HepG2 (cell line): Measurements from ENCODE around the gene THRA. TPM values are rescaled to one million over a fixed set of nuclear protein-coding genes. Genes with fewer than 3 reads are reported as not detected.

Source experiments
- ATAC-seq: fragments of 200-7000 bp; cut with Tn5 transposase; 3 replicates; pipeline ENCODE4 v1.9.1; 2020; ENCODE audit warnings: mild to moderate bottlenecking, moderate library complexity
- BruUV-seq: library from RNA; stranded (reverse); fragments of 400-500 nt; replicated peaks from 2 replicates; lab custom pipeline; 2021; lab: Mats Ljungman, UMichigan
- CTCF ChIA-PET: fragments of 300-600 bp; formaldehyde crosslinking; extraction: SDS; loops from one replicate; lab custom pipeline; 2021; ENCODE audit warnings: low total read pairs, inconsistent platforms, low intra/inter-chr PET ratio; lab: Yijun Ruan, JAX
- POLR2A ChIA-PET: fragments of 350-600 bp; sonication (Branson Sonifier 250); formaldehyde crosslinking; loops from one replicate; lab custom pipeline; 2020; ENCODE audit warnings: antibody characterized with exemption, inconsistent platforms; lab: Yijun Ruan, JAX
- DNase-seq: peaks from one replicate; pipeline ENCODE4 v3.0.0-alpha.2; 2015; ENCODE audit warnings: low spot score
- FAIRE-seq: peaks from 3 replicates; lab custom pipeline; 2011; peaks lifted over from hg19 to GRCh38; lab: Jason Lieb, UNC
- H2AFZ ChIP-seq: one replicate; pipeline ENCODE4 v1.6.1; 2011; ENCODE audit warnings: low read length, inconsistent platforms
- H3K27ac ChIP-seq: fragments of 300-600 bp; 3 replicates; pipeline ENCODE4 v1.8.0; 2011; ENCODE audit warnings: mixed run types, mild to moderate bottlenecking, mixed read lengths, low read length, inconsistent platforms; ENCODE audit not compliant: insufficient read depth; ENCODE audit errors: extremely low read length
- H3K27me3 ChIP-seq, 2 experiments: fragments of 200-600 bp in 1 of 2; 2 replicates in 1 of 2; 3 replicates in 1 of 2; pipeline versions ENCODE4 v1.6.0 to v1.8.0; 2011; ENCODE audit warnings: low read length in 2 of 2, mild to moderate bottlenecking in 2 of 2, moderate library complexity in 2 of 2, inconsistent platforms in 1 of 2; ENCODE audit not compliant: insufficient read depth in 2 of 2, control insufficient read depth in 1 of 2
- H3K36me3 ChIP-seq, 2 experiments: fragments of 200-600 bp in 1 of 2; replicated peaks in 1 of 2; 2 replicates in 1 of 2; 3 replicates in 1 of 2; pipeline versions ENCODE4 v1.5.1 to v1.8.0; 2011; ENCODE audit warnings: low read length in 2 of 2, inconsistent platforms in 1 of 2; ENCODE audit not compliant: insufficient read depth in 2 of 2, control insufficient read depth in 1 of 2
- H3K4me1 ChIP-seq: 2 replicates; pipeline ENCODE4 v1.5.1; 2012; ENCODE audit warnings: low read length, inconsistent platforms; ENCODE audit not compliant: insufficient read depth
- H3K4me2 ChIP-seq: 2 replicates; pipeline ENCODE4 v1.6.0; 2011; ENCODE audit warnings: low read depth, low read length, inconsistent platforms
- H3K4me3 ChIP-seq, 3 experiments: fragments of 200-600 bp in 1 of 3; sonication (generic), shearing (Covaris generic) in 1 of 3; replicated peaks in 1 of 3; 2 replicates each; pipeline ENCODE4 v1.5.1; 2011 to 2016; ENCODE audit warnings: low read length in 3 of 3, inconsistent platforms in 2 of 3, low read depth in 2 of 3, mild to moderate bottlenecking in 2 of 3, control low read depth in 1 of 3, mixed read lengths in 1 of 3; ENCODE audit not compliant: insufficient read depth in 1 of 3
- H3K79me2 ChIP-seq: one replicate; pipeline ENCODE4 v1.6.1; 2011; ENCODE audit warnings: low read length, inconsistent platforms; ENCODE audit not compliant: insufficient read depth
- H3K9ac ChIP-seq: 2 replicates; pipeline ENCODE4 v1.6.0; 2011; ENCODE audit warnings: mild to moderate bottlenecking, low read depth, low read length, inconsistent platforms; ENCODE audit not compliant: insufficient read depth
- H3K9me3 ChIP-seq: 2 replicates; pipeline ENCODE4 v1.5.1; 2012; ENCODE audit warnings: mild to moderate bottlenecking, low read length
- H4K20me1 ChIP-seq: 2 replicates; pipeline ENCODE4 v1.6.0; 2011; ENCODE audit warnings: inconsistent platforms, mild to moderate bottlenecking, low read length, moderate library complexity; ENCODE audit not compliant: insufficient read depth
- HIC2 ChIP-seq: sonication (generic); formaldehyde crosslinking; IDR thresholded peaks from 2 replicates; pipeline ENCODE4 v1.9.0; 2022; ENCODE audit warnings: low read depth, missing genetic modification reagents
- HNRNPLL ChIP-seq: fragments of 200-400 bp; formaldehyde crosslinking; IDR thresholded peaks from 2 replicates; pipeline ENCODE4 v1.6.1; 2017; ENCODE audit warnings: mild to moderate bottlenecking, low read depth, low read length; ENCODE audit not compliant: poor library complexity, severe bottlenecking
- ISX ChIP-seq: sonication (generic); formaldehyde crosslinking; conservative IDR thresholded peaks from 2 replicates; pipeline ENCODE4 v1.5.0; 2020; ENCODE audit warnings: missing genetic modification reagents
- KDM3A ChIP-seq: IDR thresholded peaks from 2 replicates; pipeline ENCODE4 v1.6.1; 2018; ENCODE audit warnings: low read depth, missing compliant biosample characterization
- MEF2D ChIP-seq: sonication (generic); formaldehyde crosslinking; IDR thresholded peaks from 2 replicates; pipeline ENCODE4 v1.5.1; 2020; ENCODE audit warnings: mild to moderate bottlenecking, missing genetic modification reagents
- MIER3 ChIP-seq: IDR thresholded peaks from 2 replicates; pipeline ENCODE4 v1.6.1; 2016; ENCODE audit warnings: missing compliant biosample characterization, borderline replicate concordance
- SALL1 ChIP-seq: sonication (generic); formaldehyde crosslinking; IDR thresholded peaks from 2 replicates; pipeline ENCODE4 v1.8.0; 2022; ENCODE audit warnings: mild to moderate bottlenecking, missing genetic modification reagents
- ZFP62 ChIP-seq: sonication (generic); formaldehyde crosslinking; IDR thresholded peaks from 2 replicates; pipeline ENCODE4 v1.4.0; 2020; ENCODE audit warnings: missing genetic modification reagents
- ZNF224 ChIP-seq: sonication (generic); formaldehyde crosslinking; IDR thresholded peaks from 2 replicates; pipeline ENCODE4 v1.5.0; 2020; ENCODE audit warnings: mild to moderate bottlenecking, missing genetic modification reagents
- ZNF350 ChIP-seq: sonication (generic); formaldehyde crosslinking; IDR thresholded peaks from 2 replicates; pipeline ENCODE4 v1.4.0; 2020; ENCODE audit warnings: mild to moderate bottlenecking, low read depth, missing genetic modification reagents, borderline replicate concordance
- ZNF644 ChIP-seq: IDR thresholded peaks from 2 replicates; pipeline ENCODE4 v1.6.1; 2016; ENCODE audit warnings: low read depth
- ZNF747 ChIP-seq: sonication (generic); formaldehyde crosslinking; IDR thresholded peaks from 2 replicates; pipeline ENCODE4 v1.8.1; 2023; ENCODE audit warnings: missing genetic modification reagents, mild to moderate bottlenecking, borderline replicate concordance
- WGBS: methylation state at CpG from one replicate; pipeline ENCODE4 v1.1.6; 2017; ENCODE audit warnings: low lambda C conversion rate; 5-methylcytosine and 5-hydroxymethylcytosine counted together
- in situ Hi-C: cut with HindIII; loops from 2 replicates; pipeline ENCODE4 v1.10.0; 2017; ENCODE audit warnings: low pct_unique_long_range_greater_than_20kb; ENCODE audit not compliant: extremely low pct_ligation_motif_present
- intact Hi-C: fragments of 100-400 bp; cut with micrococcal nuclease; formaldehyde crosslinking; loops from one replicate; pipeline ENCODE4 v1.10.0; 2022; ENCODE audit not compliant: unreplicated experiment
- polyA plus RNA-seq, 8 experiments: library from polyadenylated mRNA; depleted of rRNA in 3 of 8; stranded (reverse) in 7 of 8; unstranded in 1 of 8; fragments of >200 nt; fragmentation: Illumina TruSeq in 4 of 8; extraction: Trizol in 4 of 8; gene quantifications; 2 replicates each; pipeline versions ENCODE4 v1.2.1 to v1.2.3, GENCODE V29; 2011 to 2016; ENCODE audit warnings: low read depth in 4 of 8, missing spikeins in 1 of 8, mixed read lengths in 1 of 8; ENCODE audit not compliant: insufficient read depth in 1 of 8
- total RNA-seq, 5 experiments: library from RNA; depleted of rRNA; stranded (reverse); fragments of >200 nt; fragmentation: Illumina TruSeq; extraction: Trizol; gene quantifications; 2 replicates each; pipeline ENCODE4 v1.2.3, GENCODE V29; 2016; ENCODE audit warnings: low read depth in 1 of 5

THRA gene
- total and polyA plus RNA-seq, 2 of the 13 experiments (the other 11 are each of a cell fraction or from before 2014, with no cell fraction given), result 8.0 to 9.9 TPM

- no peak for TF ChIP-seq ZNF747
- TF ChIP-seq ZNF350 (CRISPR knock-in tag), result no peak
- no peak for TF ChIP-seq ZNF224 (CRISPR knock-in tag)
- TF ChIP-seq MEF2D (CRISPR knock-in tag), result no peak
- no peak for TF ChIP-seq HIC2
- no peak for TF ChIP-seq MIER3
- no peak for TF ChIP-seq ZNF644 (CRISPR knock-in tag)
Measured at GRCh38 chr17:40021451-40021971, 41.3 kb upstream of the THRA start (continued).

- in situ Hi-C loops, result no loop called here
- H3K36me3 ChIP-seq, result peaks cover 41 to 62% of the 10 kb centered on the region in 2 experiments
- WGBS, result 98% methylated on average over 6 of the region's 9 CpGs
- no TSS peak for BruUV-seq
- H4K20me1 ChIP-seq, result no peaks in the 10 kb centered on the region
- TF ChIP-seq KDM3A (CRISPR knock-in tag) (no peak), ZFP62 (CRISPR knock-in tag) (no peak), ISX (no peak), HNRNPLL (no peak), SALL1 (CRISPR knock-in tag) (no peak)
- H3K27ac ChIP-seq, result no peak overlapping the region
- ChIA-PET POLR2A (no interaction called here), CTCF (no interaction called here)
- no peak overlapping the region for H3K4me3 ChIP-seq
- no peaks in the 10 kb centered on the region for H3K27me3 ChIP-seq
- H3K4me1 ChIP-seq, result peaks cover 6% of the 10 kb centered on the region; the same call in 1 of the 2 replicates
- no peak overlapping the region for H2AFZ ChIP-seq
- ATAC-seq, result no peak
- no peaks in the 10 kb centered on the region for H3K9me3 ChIP-seq
- H3K79me2 ChIP-seq, result no peaks in the 10 kb centered on the region
- intact Hi-C loops, result no loop called here
- no peak overlapping the region for H3K9ac ChIP-seq
- H3K4me2 ChIP-seq, result no peak overlapping the region
- DNase-seq, result no peak
- no peak for FAIRE-seq
Measured at GRCh38 chr17:40022497-40022896, 40.3 kb upstream of the THRA start.
